H9 (cell line): ENCODE measurements around the gene LENG1. TPM values are rescaled to one million over a fixed set of nuclear protein-coding genes. Genes with fewer than 3 reads are reported as not detected.
A peak's percentile ranks its signal among the peaks of the same experiment; 100 is the strongest.

Experiments used
- DNase-seq: peaks from one replicate; pipeline ENCODE4 v3.0.0-alpha.2; 2017
- H2AFZ ChIP-seq: one replicate; pipeline ENCODE4 v1.6.1; 2013; ENCODE audit warnings: mild to moderate bottlenecking, low read length, control low read depth, moderate library complexity
- H2AK5ac ChIP-seq: 2 replicates; pipeline ENCODE4 v1.6.1; 2013; ENCODE audit warnings: low read length, control low read depth, mixed read lengths; ENCODE audit not compliant: insufficient read length
- H2BK120ac ChIP-seq: one replicate; pipeline ENCODE4 v1.6.1; 2013; ENCODE audit warnings: low read depth, mild to moderate bottlenecking, low read length, control low read depth, inconsistent platforms; ENCODE audit not compliant: poor library complexity, severe bottlenecking
- H2BK12ac ChIP-seq: 2 replicates; pipeline ENCODE4 v1.6.1; 2013; ENCODE audit warnings: low read length, control low read depth, mixed read lengths, low read depth; ENCODE audit not compliant: insufficient read length
- H2BK15ac ChIP-seq: 2 replicates; pipeline ENCODE4 v1.6.1; 2013; ENCODE audit warnings: low read depth, low read length, control low read depth
- H2BK20ac ChIP-seq: one replicate; pipeline ENCODE4 v1.6.1; 2013; ENCODE audit warnings: low read depth, mild to moderate bottlenecking, low read length, control low read depth, inconsistent platforms; ENCODE audit not compliant: poor library complexity, severe bottlenecking
- H2BK5ac ChIP-seq: 2 replicates; pipeline ENCODE4 v1.6.1; 2013; ENCODE audit warnings: low read length, control low read depth, mixed read lengths; ENCODE audit not compliant: insufficient read length
- H3K14ac ChIP-seq: 2 replicates; pipeline ENCODE4 v1.6.1; 2013; ENCODE audit warnings: low read length, control low read depth; ENCODE audit not compliant: insufficient read depth
- H3K18ac ChIP-seq: 2 replicates; pipeline ENCODE4 v1.6.1; 2013; ENCODE audit warnings: low read depth, mild to moderate bottlenecking, mixed read lengths, low read length, control low read depth; ENCODE audit not compliant: insufficient read length
- H3K23ac ChIP-seq: 2 replicates; pipeline ENCODE4 v1.6.1; 2013; ENCODE audit warnings: low read length, control low read depth, mixed read lengths, low read depth; ENCODE audit not compliant: insufficient read length
- H3K23me2 ChIP-seq: 2 replicates; pipeline ENCODE4 v1.6.1; 2013; ENCODE audit warnings: low read depth, mild to moderate bottlenecking, mixed read lengths, low read length, control low read depth; ENCODE audit not compliant: insufficient read length, poor library complexity, severe bottlenecking
- H3K27ac ChIP-seq: 2 replicates; pipeline ENCODE4 v1.5.1; 2013; ENCODE audit warnings: low read length, control low read depth, mixed read lengths, low read depth; ENCODE audit not compliant: insufficient read length
- H3K27me3 ChIP-seq: 2 replicates; pipeline ENCODE4 v1.6.1; 2013; ENCODE audit warnings: low read length, control low read depth, inconsistent platforms; ENCODE audit not compliant: insufficient read depth
- H3K4ac ChIP-seq: 2 replicates; pipeline ENCODE4 v1.6.1; 2013; ENCODE audit warnings: low read depth, mild to moderate bottlenecking, control low read depth, inconsistent platforms, low read length, moderate library complexity
- H3K4me1 ChIP-seq: 2 replicates; pipeline ENCODE4 v1.6.1; 2013; ENCODE audit warnings: low read length, control low read depth, inconsistent platforms; ENCODE audit not compliant: insufficient read depth
- H3K4me2 ChIP-seq: 2 replicates; pipeline ENCODE4 v1.6.1; 2013; ENCODE audit warnings: low read length, control low read depth, mixed read lengths; ENCODE audit not compliant: insufficient read length, insufficient read depth
- H3K56ac ChIP-seq: 2 replicates; pipeline ENCODE4 v1.6.1; 2013; ENCODE audit warnings: low read depth, mild to moderate bottlenecking, mixed read lengths, low read length, control low read depth; ENCODE audit not compliant: insufficient read length
- H3K79me1 ChIP-seq: 2 replicates; pipeline ENCODE4 v1.6.1; 2013; ENCODE audit warnings: low read depth, mild to moderate bottlenecking, moderate library complexity, low read length, control low read depth, inconsistent platforms; ENCODE audit not compliant: insufficient read depth, poor library complexity, severe bottlenecking
- H3K79me2 ChIP-seq: 2 replicates; pipeline ENCODE4 v1.6.1; 2013; ENCODE audit warnings: low read length, control low read depth, inconsistent platforms; ENCODE audit not compliant: insufficient read depth
- H3K9ac ChIP-seq: 2 replicates; pipeline ENCODE4 v1.6.1; 2013; ENCODE audit warnings: low read length, control low read depth, mixed read lengths; ENCODE audit not compliant: insufficient read length; ENCODE audit errors: extremely low read depth
- H3K9me3 ChIP-seq: one replicate; pipeline ENCODE4 v1.6.1; 2013; ENCODE audit warnings: low read depth, low read length, inconsistent platforms; ENCODE audit not compliant: control insufficient read depth
- H3T11ph ChIP-seq: one replicate; pipeline ENCODE4 v1.6.1; 2013; ENCODE audit warnings: mild to moderate bottlenecking, low read length, control low read depth, inconsistent platforms
- H4K20me1 ChIP-seq: one replicate; pipeline ENCODE4 v1.6.1; 2013; ENCODE audit not compliant: control insufficient read depth, insufficient read length, insufficient read depth
- H4K5ac ChIP-seq: 2 replicates; pipeline ENCODE4 v1.6.1; 2013; ENCODE audit warnings: low read depth, mild to moderate bottlenecking, mixed read lengths, low read length, control low read depth; ENCODE audit not compliant: insufficient read length
- H4K8ac ChIP-seq: replicated peaks from 2 replicates; pipeline ENCODE4 v1.6.1; 2013; ENCODE audit warnings: low read length, control low read depth, mixed read lengths, low read depth; ENCODE audit not compliant: insufficient read length
- H4K91ac ChIP-seq: 2 replicates; pipeline ENCODE4 v1.6.1; 2013; ENCODE audit warnings: low read depth, mild to moderate bottlenecking, moderate library complexity, mixed read lengths, low read length, control low read depth; ENCODE audit not compliant: insufficient read length
- H3K27ac Mint-ChIP-seq, 3 experiments: 2 replicates in 2 of 3; 3 replicates in 1 of 3; pipeline ENCODE4 v1.8.0; 2020 to 2021; ENCODE audit warnings: mixed read lengths in 3 of 3, mild to moderate bottlenecking in 1 of 3, moderate library complexity in 1 of 3
- H3K27me3 Mint-ChIP-seq: 2 replicates; pipeline ENCODE4 v1.8.0; 2021; ENCODE audit warnings: low read depth, mild to moderate bottlenecking, moderate library complexity, mixed read lengths
- H3K36me3 Mint-ChIP-seq, 3 experiments: 2 replicates in 2 of 3; 3 replicates in 1 of 3; pipeline ENCODE4 v1.8.0; 2020 to 2021; ENCODE audit warnings: low read depth in 3 of 3, mixed read lengths in 3 of 3; ENCODE audit not compliant: insufficient read depth in 1 of 3
- H3K4me1 Mint-ChIP-seq, 2 experiments: 2 replicates each; pipeline ENCODE4 v1.8.0; 2020; ENCODE audit warnings: mixed read lengths in 2 of 2
- H3K4me3 Mint-ChIP-seq, 2 experiments: 2 replicates in 1 of 2; 3 replicates in 1 of 2; pipeline ENCODE4 v1.8.0; 2020 to 2021; ENCODE audit warnings: mild to moderate bottlenecking in 2 of 2, mixed read lengths in 2 of 2, moderate library complexity in 1 of 2
- H3K9me3 Mint-ChIP-seq, 2 experiments: 2 replicates in 1 of 2; 3 replicates in 1 of 2; pipeline ENCODE4 v1.8.0; 2020; ENCODE audit warnings: mild to moderate bottlenecking in 2 of 2, mixed read lengths in 2 of 2, moderate library complexity in 1 of 2
- WGBS: extraction: QIAGEN DNeasy Blood & Tissue Kit; methylation state at CpG from one replicate; pipeline ENCODE4 v1.1.7; 2013; ENCODE audit warnings: missing lambda C conversion rate, low lambda C conversion rate, mixed read lengths; ENCODE audit not compliant: insufficient read length; ENCODE audit errors: extremely low coverage; 5-methylcytosine and 5-hydroxymethylcytosine counted together
- total RNA-seq: library from RNA; stranded (reverse); gene quantifications from 2 replicates; pipeline ENCODE4 v1.2.1, GENCODE V29; 2021
- TF ChIP-seq, protein P1 (sequence below): fragments of 200-600 bp; sonication (generic); conservative IDR thresholded peaks from 3 replicates; pipeline ENCODE4 v1.8.0; 2021; ENCODE audit warnings: antibody characterized with exemption, mild to moderate bottlenecking

Gene LENG1
- total RNA-seq, 1 experiment from 2014 or later, result 7.1 TPM

DNA sequence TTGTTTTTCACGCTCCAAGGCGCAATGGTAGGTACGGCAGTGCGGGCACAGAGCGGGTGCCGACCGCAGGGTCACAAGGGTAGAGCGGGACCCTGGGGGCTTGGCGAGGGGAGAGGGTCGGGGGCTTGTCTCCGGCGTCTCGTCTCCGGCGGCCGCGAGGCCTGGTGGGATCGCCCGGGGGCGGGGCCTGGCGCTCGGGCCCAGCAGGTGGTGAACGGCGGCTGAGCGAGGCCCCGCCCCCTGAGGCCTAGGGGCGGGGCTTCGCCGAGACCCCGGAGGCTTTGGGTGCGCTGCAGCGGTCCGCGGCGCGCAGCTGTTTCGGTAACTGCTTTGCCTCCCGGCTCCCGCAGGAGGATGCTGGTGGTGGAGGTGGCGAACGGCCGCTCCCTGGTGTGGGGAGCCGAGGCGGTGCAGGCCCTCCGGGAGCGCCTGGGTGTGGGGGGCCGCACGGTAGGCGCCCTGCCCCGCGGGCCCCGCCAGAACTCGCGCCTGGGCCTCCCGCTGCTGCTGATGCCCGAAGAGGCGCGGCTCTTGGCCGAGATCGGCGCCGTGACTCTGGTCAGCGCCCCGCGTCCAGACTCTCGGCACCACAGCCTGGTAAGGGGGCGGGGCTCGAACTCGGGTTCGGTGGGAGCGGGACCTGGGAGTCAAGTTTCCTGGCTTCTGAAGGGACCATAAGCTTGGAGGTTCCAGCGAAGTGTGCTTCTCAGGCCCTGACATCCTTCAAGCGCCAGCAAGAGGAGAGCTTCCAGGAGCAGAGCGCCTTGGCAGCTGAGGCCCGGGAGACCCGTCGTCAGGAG is 31.7 kb upstream of the LENG1 start, which contains the start of gene TSEN34:
Gene TSEN34, plus strand, starts transcription at position 298 of the 800 bp plus-strand sequence. Its CDS starts 57 bp downstream, at position 355.
- H3K27ac Mint-ChIP-seq, result peak within 1 kb of the TSS; percentile 100
- Histone ChIP-seq H4K20me1 (peaks cover 3% of the 10 kb centered on the region), H3K14ac (peak within 1 kb of the TSS; percentile 94), H2BK120ac (no peak within 1 kb of the TSS), H3K79me1 (no peaks in the 10 kb centered on the region), H4K91ac (no peak within 1 kb of the TSS), H3K4me1 (peaks cover 3% of the 10 kb centered on the region; the same call in 1 of the 2 replicates), H3T11ph (no peak within 1 kb of the TSS), H3K23me2 (peaks cover 11% of the 10 kb centered on the region), H2BK12ac (peak within 1 kb of the TSS; percentile 6), H3K4ac (no peak within 1 kb of the TSS; the same call in 1 of the 2 replicates), H4K5ac (peak within 1 kb of the TSS; percentile 36), H2BK15ac (no peak within 1 kb of the TSS; the same call in 1 of the 2 replicates), H3K23ac (no peak within 1 kb of the TSS), H2BK5ac (peak within 1 kb of the TSS; percentile 42), H2AFZ (no peak within 1 kb of the TSS), H2AK5ac (no peak within 1 kb of the TSS), H4K8ac (no peak within 1 kb of the TSS), H3K79me2 (no peaks in the 10 kb centered on the region), H3K4me2 (peak within 1 kb of the TSS; percentile 89), H3K9ac (peak within 1 kb of the TSS; percentile 82), H3K18ac (peak within 1 kb of the TSS; percentile 94), H3K27ac (peak within 1 kb of the TSS; percentile 80), H3K9me3 (no peaks in the 10 kb centered on the region), H3K27me3 (no peaks in the 10 kb centered on the region), H2BK20ac (no peak within 1 kb of the TSS), H3K56ac (no peak within 1 kb of the TSS)
- H3K27me3 Mint-ChIP-seq, result no peaks in the 10 kb centered on the region
- H3K36me3 Mint-ChIP-seq, result peaks cover 28 to 55% (median 55%) of the 10 kb centered on the region in 3 experiments
- peaks cover 13 to 29% of the 10 kb centered on the region in 2 experiments for H3K4me1 Mint-ChIP-seq
- no peaks in the 10 kb centered on the region for H3K9me3 Mint-ChIP-seq
- H3K4me3 Mint-ChIP-seq, result peak within 1 kb of the TSS; percentile 87 to 93
- DNase-seq, result peak; percentile 84
- WGBS, result no CpG with 5 or more reads among the region's 77 CpGs
- TF ChIP-seq, protein P1, sequence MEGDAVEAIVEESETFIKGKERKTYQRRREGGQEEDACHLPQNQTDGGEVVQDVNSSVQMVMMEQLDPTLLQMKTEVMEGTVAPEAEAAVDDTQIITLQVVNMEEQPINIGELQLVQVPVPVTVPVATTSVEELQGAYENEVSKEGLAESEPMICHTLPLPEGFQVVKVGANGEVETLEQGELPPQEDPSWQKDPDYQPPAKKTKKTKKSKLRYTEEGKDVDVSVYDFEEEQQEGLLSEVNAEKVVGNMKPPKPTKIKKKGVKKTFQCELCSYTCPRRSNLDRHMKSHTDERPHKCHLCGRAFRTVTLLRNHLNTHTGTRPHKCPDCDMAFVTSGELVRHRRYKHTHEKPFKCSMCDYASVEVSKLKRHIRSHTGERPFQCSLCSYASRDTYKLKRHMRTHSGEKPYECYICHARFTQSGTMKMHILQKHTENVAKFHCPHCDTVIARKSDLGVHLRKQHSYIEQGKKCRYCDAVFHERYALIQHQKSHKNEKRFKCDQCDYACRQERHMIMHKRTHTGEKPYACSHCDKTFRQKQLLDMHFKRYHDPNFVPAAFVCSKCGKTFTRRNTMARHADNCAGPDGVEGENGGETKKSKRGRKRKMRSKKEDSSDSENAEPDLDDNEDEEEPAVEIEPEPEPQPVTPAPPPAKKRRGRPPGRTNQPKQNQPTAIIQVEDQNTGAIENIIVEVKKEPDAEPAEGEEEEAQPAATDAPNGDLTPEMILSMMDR, result no peak
